ENCODE measurements around the gene DNAH2.

GRCh38 chr17:7867881-7868329 lies 150.4 kb downstream of the DNAH2 start:
- no peak for TF ChIP-seq RAD21 (CRISPR knock-in tag; conservative IDR thresholded peaks at IDR 0.05 in 1 of 2, IDR thresholded peaks at IDR 0.05 in 1 of 2)
- TF ChIP-seq ZNF785 (CRISPR knock-in tag; IDR thresholded peaks at IDR 0.05) = no peak
- no peak for TF ChIP-seq ZNF134 (CRISPR knock-in tag; conservative IDR thresholded peaks at IDR 0.05)

Measured in K562 (cell line).